GM18499 (cell line): ENCODE measurements around the gene FRMD4A.

Experiments
- ATAC-seq: cut with Tn5 transposase; IDR thresholded peaks from one replicate; pipeline ENCODE4 v1.9.1; 2021; ENCODE audit warnings: moderate number of reproducible peaks; ENCODE audit not compliant: insufficient read depth, unreplicated experiment

Gene FRMD4A

GRCh38 chr10:14330388-14331061, at the start of gene FRMD4A:
Gene FRMD4A, minus strand, starts transcription at chr10:14330924.
- ATAC-seq: no peak

GRCh38 chr10:14379556-14380280, 49.0 kb upstream of the FRMD4A start:
- ATAC-seq: no peak

GRCh38 chr10:14378387-14378960, 47.8 kb upstream of the FRMD4A start:
- ATAC-seq: no peak

DNA sequence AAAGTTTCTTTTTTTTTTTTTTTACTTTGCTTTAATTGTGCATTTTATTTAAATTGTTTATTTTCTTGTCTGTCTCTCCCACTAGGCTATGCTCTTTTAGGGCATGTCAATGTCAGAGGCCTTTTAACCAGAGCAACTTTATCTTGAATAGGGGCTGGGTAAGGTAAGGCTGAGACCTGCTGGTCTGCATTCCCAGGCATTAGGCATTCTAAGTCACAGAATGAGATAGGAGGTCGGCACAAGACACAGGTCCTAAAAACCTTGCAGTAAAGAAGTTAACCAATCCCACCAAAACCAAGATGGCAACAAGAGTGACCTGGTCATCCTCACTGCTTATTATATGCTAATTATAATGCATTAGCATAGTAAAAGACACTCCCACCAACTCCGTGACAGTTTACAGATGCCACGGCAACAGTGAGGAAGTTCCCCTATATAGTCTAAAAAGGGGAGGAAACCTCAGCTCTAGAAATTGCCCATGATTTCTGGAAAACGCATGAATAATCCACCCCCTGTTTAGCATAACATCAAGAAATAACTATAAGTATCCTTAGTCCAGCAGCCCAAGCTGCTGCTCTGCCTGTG, 47.0 kb upstream of the FRMD4A start:
- no peak for ATAC-seq

GRCh38 chr10:14374745-14375445, 44.2 kb upstream of the FRMD4A start:
- no peak for ATAC-seq

DNA sequence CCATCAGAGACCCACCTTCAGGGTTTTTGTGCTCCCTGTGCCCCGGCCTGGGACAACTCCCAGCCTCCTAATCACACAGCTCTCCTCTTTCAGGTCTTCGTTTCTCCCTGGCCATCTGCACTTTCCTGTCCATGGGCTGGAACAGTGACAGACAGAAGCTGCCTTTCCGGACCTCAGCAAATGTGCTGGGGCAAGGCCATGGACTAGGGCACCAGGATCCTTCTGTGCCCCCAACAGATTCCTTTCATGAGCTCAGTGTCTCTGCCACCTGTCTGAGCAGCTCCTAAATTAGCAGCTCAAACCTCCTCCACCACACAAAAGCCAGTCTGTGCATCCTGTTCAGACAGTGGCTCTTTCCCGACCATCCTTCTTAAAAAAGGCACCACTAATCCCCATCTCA, 41.9 kb upstream of the FRMD4A start:
- no peak for ATAC-seq

DNA sequence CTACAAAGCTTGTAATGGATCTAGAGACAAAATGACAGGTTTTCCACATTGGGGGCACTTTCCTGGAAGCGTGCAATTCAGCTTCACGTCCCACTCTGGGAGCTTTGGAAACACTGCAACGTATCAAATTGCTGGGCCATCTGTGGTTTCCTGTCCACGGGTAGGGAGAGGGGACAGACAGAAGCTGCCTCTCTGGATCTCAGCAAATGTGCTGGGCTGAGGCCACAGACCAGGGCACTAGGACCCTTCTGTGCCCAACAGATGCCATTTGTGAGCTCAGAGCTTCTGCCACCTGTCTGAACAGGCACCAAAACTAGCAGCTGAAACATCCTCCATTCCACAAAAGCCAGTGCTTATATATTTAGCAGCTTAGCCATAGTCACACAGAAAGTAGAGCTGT, 40.9 kb upstream of the FRMD4A start:
- no peak for ATAC-seq

DNA sequence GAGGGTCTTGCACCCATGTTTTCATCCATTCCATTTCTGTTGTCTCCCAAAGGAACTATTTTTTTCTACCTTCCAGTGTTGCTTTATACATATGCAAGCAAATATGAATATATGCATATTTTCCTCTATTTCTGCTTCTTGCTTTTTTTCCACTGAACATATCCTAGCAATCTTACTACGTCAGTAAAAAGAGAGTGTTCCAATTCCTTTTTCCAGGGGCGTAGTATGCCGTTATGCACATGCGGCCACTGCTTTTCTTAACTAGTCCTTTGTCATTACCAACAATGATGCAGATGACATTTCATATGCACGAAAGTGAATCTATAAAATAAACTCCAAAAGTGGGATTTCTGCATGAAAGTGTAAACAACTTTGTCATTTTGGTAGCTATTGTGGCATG, 40.2 kb upstream of the FRMD4A start:
- no peak for ATAC-seq

DNA sequence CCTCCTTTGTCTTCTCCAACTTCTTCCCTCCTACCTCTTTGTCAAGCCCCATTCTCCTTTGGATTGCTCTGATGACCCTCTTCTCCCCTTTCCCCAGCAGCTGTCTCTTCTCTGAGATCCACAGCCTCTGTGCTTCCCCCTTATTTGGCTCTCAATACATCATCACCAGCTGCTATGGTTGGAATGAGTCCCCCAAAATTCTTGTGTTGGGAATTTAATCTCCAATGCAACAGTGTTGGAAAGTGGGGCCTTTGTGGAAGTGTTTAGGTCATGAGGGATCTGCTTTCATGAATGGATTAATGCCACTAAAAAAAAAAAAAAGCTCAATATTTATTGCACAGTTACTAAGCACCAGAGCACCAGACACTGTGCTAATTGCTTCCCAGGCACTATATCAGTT, 39.2 kb upstream of the FRMD4A start:
- ATAC-seq: no peak

GRCh38 chr10:14366760-14367159, 36.0 kb upstream of the FRMD4A start:
- ATAC-seq: no peak

DNA sequence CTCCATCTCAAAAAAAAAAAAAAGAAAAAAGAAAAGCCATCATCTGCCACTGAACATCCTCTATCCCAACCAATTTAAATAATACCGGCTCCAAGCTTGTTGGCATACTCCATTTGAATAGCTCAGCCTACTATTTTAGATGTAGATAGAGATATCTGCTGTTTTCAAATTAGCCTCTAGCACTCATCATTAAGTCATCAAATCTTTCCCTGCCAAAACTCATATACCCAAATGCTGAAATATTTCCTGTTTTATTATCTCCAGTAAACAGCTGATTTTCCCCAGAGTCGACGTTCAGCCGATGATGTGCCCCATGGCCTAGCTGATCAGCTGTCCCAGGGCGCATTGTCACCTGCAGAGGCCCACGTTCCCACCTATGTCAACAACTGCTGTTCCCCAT, 34.5 kb upstream of the FRMD4A start:
- no peak for ATAC-seq

GRCh38 chr10:14362104-14362503, 31.4 kb upstream of the FRMD4A start:
- no peak for ATAC-seq

DNA sequence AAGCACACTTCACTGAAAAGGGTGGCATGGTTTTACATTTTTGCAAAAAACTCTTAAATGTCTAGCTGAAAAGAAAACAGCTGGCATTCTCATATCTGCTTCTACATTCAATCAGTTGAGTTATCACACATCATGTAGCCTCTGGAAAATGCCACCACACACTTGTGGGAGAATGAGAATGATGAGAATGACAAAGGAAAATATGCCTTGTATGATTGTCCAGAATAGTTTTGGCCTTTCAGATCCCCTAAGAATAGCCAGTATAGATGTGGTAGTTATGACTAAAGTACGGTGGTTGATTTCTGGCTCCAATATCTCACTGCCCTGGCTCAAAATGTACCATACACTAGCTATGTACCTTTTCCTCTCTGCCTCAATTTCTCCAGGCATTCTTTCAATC, 30.2 kb upstream of the FRMD4A start:
- no peak for ATAC-seq

DNA sequence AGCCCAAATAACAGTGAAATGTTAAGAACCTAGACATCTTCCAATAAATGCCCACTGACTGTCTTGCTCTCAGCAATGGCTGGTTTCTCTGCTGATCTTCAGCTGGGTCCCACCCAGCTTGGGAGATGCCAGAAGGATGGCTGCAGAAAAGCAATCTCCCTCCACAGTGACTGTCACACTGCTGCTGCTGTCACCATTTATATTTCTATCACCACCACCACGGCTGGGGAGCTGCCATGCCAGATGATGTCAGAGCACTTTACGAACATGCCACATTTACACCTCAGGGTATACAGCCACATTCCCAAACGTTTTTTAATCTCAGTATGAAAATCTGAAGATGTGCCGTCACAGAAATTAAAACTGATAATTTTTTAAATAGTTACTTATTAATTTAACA, 29.8 kb upstream of the FRMD4A start:
- ATAC-seq: no peak

- no peak for ATAC-seq
Observed at GRCh38 chr10:14358886-14359573, 28.3 kb upstream of the FRMD4A start.

- ATAC-seq: no peak
Observed at GRCh38 chr10:14356921-14357320, 26.2 kb upstream of the FRMD4A start.

DNA sequence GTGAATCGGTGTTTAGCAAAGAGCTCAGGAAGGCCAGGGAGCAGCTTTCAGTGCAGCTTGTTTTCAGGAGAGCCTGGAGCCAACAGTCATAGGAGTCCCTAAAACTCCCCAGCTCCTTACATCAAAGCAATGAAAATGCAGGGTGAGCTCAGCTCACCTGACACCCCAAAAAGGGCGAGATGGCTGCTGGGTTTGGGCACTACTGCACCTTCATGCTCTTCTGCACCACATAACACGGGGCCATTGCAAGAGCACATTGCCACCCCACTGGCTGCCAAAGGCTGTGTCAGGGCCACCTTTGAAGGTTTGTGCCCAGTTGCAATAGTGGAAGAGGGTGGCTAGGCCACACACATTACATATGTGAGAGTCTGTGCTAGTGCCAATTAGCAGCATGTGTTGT, 25.0 kb upstream of the FRMD4A start:
- ATAC-seq: no peak

- ATAC-seq: no peak
Observed at GRCh38 chr10:14353291-14353913, 22.7 kb upstream of the FRMD4A start.

DNA sequence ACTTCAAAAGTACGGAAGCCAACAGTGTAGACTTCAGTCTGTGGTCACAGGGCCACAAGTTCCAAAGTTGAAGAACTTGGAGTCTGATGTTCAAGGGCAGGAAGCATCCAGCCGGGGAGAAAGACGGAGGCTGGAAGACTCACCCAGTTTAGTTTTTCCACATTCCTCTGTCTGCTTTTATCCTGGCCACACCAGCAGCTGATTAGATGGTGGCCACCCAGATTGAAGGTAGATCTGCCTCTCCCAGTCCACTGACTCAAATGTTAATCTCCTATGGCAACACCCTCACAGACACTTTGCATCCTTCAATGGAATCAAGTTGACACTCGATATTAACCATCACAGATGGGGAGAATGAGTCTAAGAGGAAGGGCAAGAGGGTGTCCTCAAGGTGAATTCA, 19.3 kb upstream of the FRMD4A start:
- ATAC-seq: no peak

DNA sequence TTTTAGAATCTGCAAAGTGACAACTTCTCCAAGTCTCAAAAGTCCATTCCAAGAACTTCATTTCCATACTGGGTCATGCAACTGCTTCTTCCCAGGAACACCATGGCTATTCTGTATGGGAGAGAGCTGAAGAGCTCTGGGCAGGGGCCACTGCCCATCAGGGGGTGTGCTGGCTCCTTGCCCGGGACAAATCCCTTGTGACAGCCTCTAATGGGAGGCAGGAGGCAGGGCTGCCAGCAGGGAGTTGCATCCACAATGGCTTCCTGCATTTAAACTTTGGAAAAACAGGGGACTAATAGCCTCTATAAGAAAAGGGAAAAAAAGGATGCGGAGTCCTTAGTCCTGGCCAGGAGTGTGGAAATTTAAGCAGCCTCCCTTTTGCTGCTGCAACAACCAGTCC, 18.4 kb upstream of the FRMD4A start:
- no peak for ATAC-seq
